22Rv1 (cell line): ENCODE results near the gene TMSB4X.

Source experiments
- ZFX ChIP-seq: fragments of 450-650 bp; IDR thresholded peaks from 2 replicates; pipeline ENCODE4 v1.6.1; 2017; ENCODE audit warnings: antibody characterized with exemption, borderline replicate concordance
- TF ChIP-seq, protein P1 (sequence below): fragments of 450-650 bp; IDR thresholded peaks from 2 replicates; pipeline ENCODE4 v1.5.1; 2017; ENCODE audit warnings: mild to moderate bottlenecking

DNA sequence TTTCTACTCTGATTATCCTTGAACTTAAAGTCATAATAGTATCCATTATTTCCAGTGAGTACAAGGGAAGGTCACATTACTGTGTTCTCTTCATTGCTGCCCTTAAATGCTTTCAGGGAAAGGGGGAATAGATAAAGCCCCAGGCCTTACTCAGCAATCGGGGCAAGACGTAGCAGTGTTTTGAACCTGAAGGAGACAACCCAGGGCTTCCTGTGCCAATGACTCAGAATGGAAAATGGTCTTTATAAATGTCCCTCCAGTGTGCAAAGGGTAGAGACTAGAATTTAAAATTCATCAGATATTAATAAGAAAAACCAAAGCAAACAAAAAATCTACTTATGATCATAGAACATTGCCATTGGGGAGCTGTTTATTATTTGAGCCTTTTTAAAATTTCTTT, 44.8 kb upstream of the TMSB4X start:
- TF ChIP-seq, protein P1, sequence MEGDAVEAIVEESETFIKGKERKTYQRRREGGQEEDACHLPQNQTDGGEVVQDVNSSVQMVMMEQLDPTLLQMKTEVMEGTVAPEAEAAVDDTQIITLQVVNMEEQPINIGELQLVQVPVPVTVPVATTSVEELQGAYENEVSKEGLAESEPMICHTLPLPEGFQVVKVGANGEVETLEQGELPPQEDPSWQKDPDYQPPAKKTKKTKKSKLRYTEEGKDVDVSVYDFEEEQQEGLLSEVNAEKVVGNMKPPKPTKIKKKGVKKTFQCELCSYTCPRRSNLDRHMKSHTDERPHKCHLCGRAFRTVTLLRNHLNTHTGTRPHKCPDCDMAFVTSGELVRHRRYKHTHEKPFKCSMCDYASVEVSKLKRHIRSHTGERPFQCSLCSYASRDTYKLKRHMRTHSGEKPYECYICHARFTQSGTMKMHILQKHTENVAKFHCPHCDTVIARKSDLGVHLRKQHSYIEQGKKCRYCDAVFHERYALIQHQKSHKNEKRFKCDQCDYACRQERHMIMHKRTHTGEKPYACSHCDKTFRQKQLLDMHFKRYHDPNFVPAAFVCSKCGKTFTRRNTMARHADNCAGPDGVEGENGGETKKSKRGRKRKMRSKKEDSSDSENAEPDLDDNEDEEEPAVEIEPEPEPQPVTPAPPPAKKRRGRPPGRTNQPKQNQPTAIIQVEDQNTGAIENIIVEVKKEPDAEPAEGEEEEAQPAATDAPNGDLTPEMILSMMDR: no peak
- no peak for TF ChIP-seq ZFX
